ENCODE data around the gene DENND1A. TPM values are rescaled to one million over a fixed set of nuclear protein-coding genes. Genes with fewer than 3 reads are reported as not detected.

The DENND1A gene
- total RNA-seq, 3 donors from 2014 or later, result 18.4 to 21.3 (median 20.1) TPM

DNA sequence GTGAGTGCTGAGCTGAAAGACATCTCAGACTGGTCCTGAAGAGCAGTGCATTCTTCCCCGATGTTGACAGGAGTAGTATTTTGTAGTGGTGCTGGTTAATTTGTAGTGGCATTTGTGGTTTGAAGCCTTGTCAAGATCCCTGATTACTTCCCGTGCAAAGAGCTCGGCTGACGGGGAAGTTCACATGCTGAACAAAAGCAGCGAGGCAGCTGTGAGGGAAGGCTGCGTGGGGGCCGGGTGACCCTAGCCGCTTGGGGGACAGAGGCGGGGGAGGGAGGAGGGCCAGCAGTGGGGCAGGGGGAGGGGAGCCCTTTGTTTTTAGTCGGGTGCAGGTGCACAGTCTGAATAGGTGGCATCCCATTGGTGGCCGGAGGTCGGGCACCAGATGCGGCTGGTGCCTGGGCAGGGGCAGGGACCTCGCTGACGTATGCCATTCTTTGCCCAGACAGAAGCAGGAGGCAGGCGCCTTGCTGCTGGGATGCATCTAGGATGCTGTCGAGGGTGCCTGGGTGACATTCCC is 509.3 kb downstream of the DENND1A start:
- DNase-seq (ENCODE audit: low spot score in 2 of 2), result peak in 1 of 2 donors; percentile 37
- H3K4me3 ChIP-seq, result no peak overlapping the region
- no peak overlapping the region for H3K27ac ChIP-seq
- intact Hi-C loops (cut with DNase I; ENCODE audit: low total_unique reads), result no loop called here
- H3K9me3 ChIP-seq, result no peaks in the 10 kb centered on the region
- no peaks in the 10 kb centered on the region for H3K27me3 ChIP-seq
- no peaks in the 10 kb centered on the region for H3K36me3 ChIP-seq
- TF ChIP-seq POLR2AphosphoS5 (IDR thresholded peaks at IDR 0.05) (no peak), POLR2A (IDR thresholded peaks at IDR 0.05) (no peak)
- TF ChIP-seq, protein P1, sequence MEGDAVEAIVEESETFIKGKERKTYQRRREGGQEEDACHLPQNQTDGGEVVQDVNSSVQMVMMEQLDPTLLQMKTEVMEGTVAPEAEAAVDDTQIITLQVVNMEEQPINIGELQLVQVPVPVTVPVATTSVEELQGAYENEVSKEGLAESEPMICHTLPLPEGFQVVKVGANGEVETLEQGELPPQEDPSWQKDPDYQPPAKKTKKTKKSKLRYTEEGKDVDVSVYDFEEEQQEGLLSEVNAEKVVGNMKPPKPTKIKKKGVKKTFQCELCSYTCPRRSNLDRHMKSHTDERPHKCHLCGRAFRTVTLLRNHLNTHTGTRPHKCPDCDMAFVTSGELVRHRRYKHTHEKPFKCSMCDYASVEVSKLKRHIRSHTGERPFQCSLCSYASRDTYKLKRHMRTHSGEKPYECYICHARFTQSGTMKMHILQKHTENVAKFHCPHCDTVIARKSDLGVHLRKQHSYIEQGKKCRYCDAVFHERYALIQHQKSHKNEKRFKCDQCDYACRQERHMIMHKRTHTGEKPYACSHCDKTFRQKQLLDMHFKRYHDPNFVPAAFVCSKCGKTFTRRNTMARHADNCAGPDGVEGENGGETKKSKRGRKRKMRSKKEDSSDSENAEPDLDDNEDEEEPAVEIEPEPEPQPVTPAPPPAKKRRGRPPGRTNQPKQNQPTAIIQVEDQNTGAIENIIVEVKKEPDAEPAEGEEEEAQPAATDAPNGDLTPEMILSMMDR (IDR thresholded peaks at IDR 0.05), result no peak
- no peaks in the 10 kb centered on the region for H3K4me1 ChIP-seq

DNA sequence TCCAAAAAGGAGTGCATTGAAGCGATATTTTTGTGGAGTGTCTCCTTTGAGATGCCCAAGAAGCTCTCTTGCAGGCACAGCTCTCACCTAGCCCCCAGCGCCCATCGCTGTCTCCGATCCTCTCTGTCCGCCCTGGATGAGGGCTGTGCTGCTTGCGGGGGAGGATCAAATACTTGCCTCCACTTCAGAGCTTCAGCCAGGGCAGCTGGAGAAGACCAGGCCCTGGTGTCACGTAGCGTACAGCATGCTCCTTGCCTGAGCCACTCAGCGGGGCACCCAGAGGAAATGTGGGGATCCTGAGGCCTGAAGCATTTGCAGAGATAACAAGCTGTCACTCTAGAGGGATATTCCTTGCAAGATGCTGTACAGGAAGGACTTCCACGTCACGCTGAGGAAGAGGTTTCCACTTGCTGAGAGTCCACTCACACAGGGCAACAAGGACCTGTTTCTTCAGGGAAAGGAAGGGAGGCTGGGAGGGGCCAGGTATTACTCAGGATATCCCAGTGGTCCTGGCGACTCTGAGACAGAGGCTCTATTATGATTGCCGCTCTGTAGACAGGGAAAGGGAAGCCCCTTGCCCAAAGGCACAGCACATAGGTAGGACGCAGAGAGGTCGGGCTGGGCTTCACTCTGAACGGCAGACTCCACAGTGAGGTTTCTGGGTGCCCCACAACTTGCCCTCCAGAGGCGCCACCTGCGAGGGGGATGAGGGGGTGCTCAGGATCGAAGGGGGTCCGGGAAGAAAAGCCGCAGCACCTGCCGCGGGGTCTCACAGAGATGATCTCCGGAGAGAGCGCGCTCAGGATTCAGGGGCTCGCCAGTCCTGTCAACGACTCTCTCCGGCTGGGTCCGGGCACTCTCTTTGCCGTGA is 510.0 kb downstream of the DENND1A start:
- no peaks in the 10 kb centered on the region for H3K36me3 ChIP-seq
- no peak overlapping the region for H3K4me3 ChIP-seq
- H3K4me1 ChIP-seq, result no peaks in the 10 kb centered on the region
- DNase-seq (ENCODE audit: low spot score in 2 of 2), result peak in 1 of 2 donors; percentile 43
- no peaks in the 10 kb centered on the region for H3K27me3 ChIP-seq
- intact Hi-C loops (cut with DNase I; ENCODE audit: low total_unique reads), result loop anchor here (10.0 kb wide), 1 partner anchor 1975 kb away; no protein-coding TSS in a partner anchor
- no peaks in the 10 kb centered on the region for H3K9me3 ChIP-seq
- TF ChIP-seq, protein P1 (IDR thresholded peaks at IDR 0.05), result no peak
- TF ChIP-seq POLR2AphosphoS5 (IDR thresholded peaks at IDR 0.05) (no peak), POLR2A (IDR thresholded peaks at IDR 0.05) (no peak)
- no peak overlapping the region for H3K27ac ChIP-seq

- no peak for DNase-seq (ENCODE audit: low spot score in 2 of 2)
- H3K36me3 ChIP-seq, result no peaks in the 10 kb centered on the region
These were observed 510.8 kb downstream of the DENND1A start for GRCh38 chr9:123419091-123419490.

DNA sequence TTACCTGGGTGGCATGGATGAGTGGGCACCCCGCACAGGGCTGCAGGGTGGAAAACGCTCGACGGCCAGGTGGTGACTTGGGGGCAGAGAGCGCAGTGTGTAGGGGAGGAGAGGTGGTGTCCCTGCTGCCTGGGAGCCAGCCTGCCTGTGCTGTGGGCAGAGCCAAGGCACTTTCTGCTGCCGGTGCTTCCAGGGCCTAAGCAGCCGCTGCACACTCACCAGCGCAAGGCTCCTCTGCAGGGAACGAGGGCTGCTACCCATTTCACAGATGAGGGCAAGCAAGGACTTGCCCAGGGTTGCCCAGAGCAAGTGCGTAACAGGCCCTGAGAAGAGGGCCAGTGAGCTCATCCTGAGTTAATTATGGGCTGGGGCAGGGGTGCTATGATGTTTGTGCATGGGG is 511.4 kb downstream of the DENND1A start:
- intact Hi-C loops (cut with DNase I; ENCODE audit: low total_unique reads), result loop anchor here (10.0 kb wide), 1 partner anchor 1974 kb away; no protein-coding TSS in a partner anchor
- DNase-seq (ENCODE audit: low spot score in 2 of 2), result peak in 1 of 2 donors; percentile 28
- H3K27me3 ChIP-seq, result no peaks in the 10 kb centered on the region
- TF ChIP-seq, protein P1 (IDR thresholded peaks at IDR 0.05), result no peak
- TF ChIP-seq POLR2AphosphoS5 (IDR thresholded peaks at IDR 0.05) (no peak), POLR2A (IDR thresholded peaks at IDR 0.05) (no peak)
- no peaks in the 10 kb centered on the region for H3K9me3 ChIP-seq
- no peak overlapping the region for H3K4me3 ChIP-seq
- no peaks in the 10 kb centered on the region for H3K4me1 ChIP-seq
- H3K36me3 ChIP-seq, result no peaks in the 10 kb centered on the region
- H3K27ac ChIP-seq, result no peak overlapping the region

More at GRCh38 chr9:123419091-123419490, 510.8 kb downstream of the DENND1A start:
- Histone ChIP-seq H3K9me3 (no peaks in the 10 kb centered on the region), H3K4me3 (no peak overlapping the region), H3K27ac (no peak overlapping the region), H3K4me1 (no peaks in the 10 kb centered on the region), H3K27me3 (no peaks in the 10 kb centered on the region)
- intact Hi-C loops (cut with DNase I; ENCODE audit: low total_unique reads), result loop anchor here (10.0 kb wide), 1 partner anchor 1974 kb away; no protein-coding TSS in a partner anchor
- TF ChIP-seq POLR2AphosphoS5 (IDR thresholded peaks at IDR 0.05) (no peak), POLR2A (IDR thresholded peaks at IDR 0.05) (no peak)
- TF ChIP-seq, protein P1 (IDR thresholded peaks at IDR 0.05), result no peak

DNA sequence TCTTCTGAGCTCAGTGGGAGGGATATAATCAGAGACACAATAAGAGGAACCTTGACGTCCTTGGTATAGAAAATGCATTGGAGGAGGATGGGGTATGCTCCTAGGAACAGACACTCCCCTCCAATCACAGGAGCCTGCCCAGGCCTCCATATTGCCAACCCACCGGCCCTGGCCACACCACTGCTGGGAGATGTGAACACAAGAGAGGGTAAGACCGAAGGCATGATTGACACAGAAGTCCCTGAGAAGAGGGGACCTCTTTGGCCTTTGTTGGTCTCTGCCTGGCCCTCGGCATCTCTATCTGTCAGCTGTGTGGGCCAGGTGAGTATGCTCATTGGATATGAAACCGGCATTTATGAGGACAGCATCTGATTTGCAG is 511.9 kb downstream of the DENND1A start:
- Histone ChIP-seq H3K4me3 (no peak overlapping the region), H3K9me3 (no peaks in the 10 kb centered on the region), H3K27ac (no peak overlapping the region), H3K4me1 (no peaks in the 10 kb centered on the region), H3K36me3 (no peaks in the 10 kb centered on the region), H3K27me3 (no peaks in the 10 kb centered on the region)
- peak in 1 of 2 donors; percentile 17 for DNase-seq (ENCODE audit: low spot score in 2 of 2)
- TF ChIP-seq POLR2AphosphoS5 (IDR thresholded peaks at IDR 0.05) (no peak), POLR2A (IDR thresholded peaks at IDR 0.05) (no peak)
- TF ChIP-seq, protein P1 (IDR thresholded peaks at IDR 0.05), result no peak
- intact Hi-C loops (cut with DNase I; ENCODE audit: low total_unique reads), result loop anchor here (10.0 kb wide), 1 partner anchor 1973 kb away; no protein-coding TSS in a partner anchor
